GM23338 (cell line): Measurements from ENCODE around the gene HMGN3. TPM values are rescaled to one million over a fixed set of nuclear protein-coding genes. Genes with fewer than 3 reads are reported as not detected.

Experiments
- ATAC-seq: fragments of 200-7000 bp; cut with Tn5 transposase; 3 replicates; pipeline ENCODE4 v1.9.1; 2020
- DNase-seq: peaks from one replicate; pipeline ENCODE4 v3.0.0-alpha.2; 2015; ENCODE audit warnings: low spot score
- H2AFZ ChIP-seq: fragments of 200-600 bp; sonication (generic); 2 replicates; pipeline ENCODE4 v1.8.0; 2016; ENCODE audit warnings: antibody characterized with exemption, mild to moderate bottlenecking, moderate library complexity
- H3F3A ChIP-seq: fragments of 200-600 bp; sonication (generic); replicated peaks from 2 replicates; pipeline ENCODE4 v1.8.0; 2017; ENCODE audit warnings: antibody characterized with exemption, mixed run types, low read depth
- H3K27ac ChIP-seq: fragments of 200-600 bp; sonication (generic); 2 replicates; pipeline ENCODE4 v1.6.1; 2016; ENCODE audit warnings: low read depth
- H3K27me3 ChIP-seq: fragments of 200-600 bp; sonication (generic); 2 replicates; pipeline ENCODE4 v1.8.0; 2016; ENCODE audit warnings: mild to moderate bottlenecking, mixed run types, moderate library complexity; ENCODE audit not compliant: insufficient read depth
- H3K36me3 ChIP-seq: fragments of 200-600 bp; sonication (generic); 2 replicates; pipeline ENCODE4 v1.8.0; 2016; ENCODE audit warnings: mild to moderate bottlenecking; ENCODE audit not compliant: insufficient read depth
- H3K4me1 ChIP-seq: fragments of 200-600 bp; sonication (generic); 2 replicates; pipeline ENCODE4 v1.8.0; 2016; ENCODE audit warnings: mild to moderate bottlenecking, moderate library complexity; ENCODE audit not compliant: insufficient read depth
- H3K4me2 ChIP-seq: fragments of 200-600 bp; sonication (generic); 2 replicates; pipeline ENCODE4 v1.7.1; 2017; ENCODE audit warnings: mixed run types
- H3K4me3 ChIP-seq: fragments of 200-600 bp; sonication (generic); 2 replicates; pipeline ENCODE4 v1.6.1; 2016; ENCODE audit warnings: mixed run types
- H3K79me2 ChIP-seq: fragments of 200-600 bp; sonication (generic); replicated peaks from 2 replicates; pipeline ENCODE4 v1.8.0; 2017; ENCODE audit warnings: mild to moderate bottlenecking; ENCODE audit not compliant: insufficient read depth
- H3K9me2 ChIP-seq: fragments of 200-600 bp; sonication (generic); 2 replicates; pipeline ENCODE4 v1.8.0; 2017; ENCODE audit not compliant: insufficient read depth
- H4K20me1 ChIP-seq: fragments of 200-600 bp; sonication (generic); replicated peaks from 2 replicates; pipeline ENCODE4 v1.8.0; 2017; ENCODE audit warnings: mild to moderate bottlenecking; ENCODE audit not compliant: insufficient read depth
- H3K27ac Mint-ChIP-seq: 2 replicates; pipeline ENCODE4 v1.8.0; 2020; ENCODE audit warnings: inconsistent platforms, mild to moderate bottlenecking, moderate library complexity, mixed read lengths
- H3K27me3 Mint-ChIP-seq: 3 replicates; pipeline ENCODE4 v1.8.0; 2022; ENCODE audit warnings: low read depth, mild to moderate bottlenecking, moderate library complexity, mixed read lengths, inconsistent platforms; ENCODE audit not compliant: insufficient read depth, poor library complexity
- H3K36me3 Mint-ChIP-seq: 3 replicates; pipeline ENCODE4 v1.8.0; 2021; ENCODE audit warnings: low read depth, mild to moderate bottlenecking, inconsistent platforms, moderate library complexity, mixed read lengths
- H3K4me1 Mint-ChIP-seq: 3 replicates; pipeline ENCODE4 v1.8.0; 2020; ENCODE audit warnings: mild to moderate bottlenecking, inconsistent platforms, mixed read lengths
- H3K4me3 Mint-ChIP-seq: 3 replicates; pipeline ENCODE4 v1.8.0; 2021; ENCODE audit warnings: moderate library complexity, mild to moderate bottlenecking, inconsistent platforms, mixed read lengths
- H3K9me3 Mint-ChIP-seq: 3 replicates; pipeline ENCODE4 v1.8.0; 2020; ENCODE audit warnings: moderate library complexity, mild to moderate bottlenecking, inconsistent platforms, mixed read lengths
- CREB1 ChIP-seq: fragments of 250-450 bp; sonication (Bioruptor Pico); IDR thresholded peaks from 2 replicates; pipeline ENCODE4 v1.5.0; 2020; ENCODE audit warnings: low read depth, mild to moderate bottlenecking, moderate library complexity
- EZH2 ChIP-seq: fragments of 200-600 bp; sonication (generic); IDR thresholded peaks from one replicate; pipeline ENCODE4 v1.8.0; 2017; ENCODE audit warnings: antibody characterized with exemption, mild to moderate bottlenecking, low read depth; ENCODE audit not compliant: unreplicated experiment
- EZH2phosphoT487 ChIP-seq: fragments of 200-600 bp; sonication (generic); IDR thresholded peaks from one replicate; pipeline ENCODE4 v1.8.1; 2018; ENCODE audit warnings: antibody characterized with exemption; ENCODE audit not compliant: unreplicated experiment
- NANOG ChIP-seq: IDR thresholded peaks from 2 replicates; pipeline ENCODE4 v1.6.1; 2016; ENCODE audit warnings: antibody characterized with exemption, borderline replicate concordance
- POLR2AphosphoS5 ChIP-seq: IDR thresholded peaks from 2 replicates; pipeline ENCODE4 v1.6.1; 2016; ENCODE audit warnings: antibody characterized with exemption, low read depth
- STAT1 ChIP-seq: IDR thresholded peaks from one replicate; pipeline ENCODE4 v1.6.1; 2016; ENCODE audit warnings: antibody characterized with exemption; ENCODE audit not compliant: unreplicated experiment
- ZNF114 ChIP-seq: fragments of 250-450 bp; sonication (Bioruptor Pico); IDR thresholded peaks from 2 replicates; pipeline ENCODE4 v1.5.0; 2020; ENCODE audit warnings: mild to moderate bottlenecking, moderate library complexity
- ZNF331 ChIP-seq: fragments of 250-450 bp; sonication (Bioruptor Pico); IDR thresholded peaks from 2 replicates; pipeline ENCODE4 v1.5.0; 2020; ENCODE audit warnings: low read depth, mild to moderate bottlenecking, moderate library complexity
- polyA plus RNA-seq: library from polyadenylated mRNA; unstranded; fragments of >200 nt; fragmentation: Nextera tagmentation; extraction: Ambion mirVana; gene quantifications from 2 replicates; pipeline ENCODE4 v1.2.1, GENCODE V29; 2016
- total RNA-seq: library from RNA; depleted of rRNA; stranded (reverse); fragments of >200 nt; shearing (Covaris generic); gene quantifications from 2 replicates; pipeline ENCODE4 v1.2.3, GENCODE V29; 2014
- TF ChIP-seq, protein P1 (sequence below): IDR thresholded peaks from one replicate; pipeline ENCODE4 v1.6.1; 2018; ENCODE audit warnings: antibody characterized with exemption; ENCODE audit not compliant: unreplicated experiment
- TF ChIP-seq, protein P2 (sequence below): IDR thresholded peaks from 2 replicates; pipeline ENCODE4 v1.6.1; 2016; ENCODE audit warnings: antibody characterized with exemption

The HMGN3 gene
- total and polyA plus RNA-seq, 2 experiments from 2014 or later = 166 to 956 TPM

DNA sequence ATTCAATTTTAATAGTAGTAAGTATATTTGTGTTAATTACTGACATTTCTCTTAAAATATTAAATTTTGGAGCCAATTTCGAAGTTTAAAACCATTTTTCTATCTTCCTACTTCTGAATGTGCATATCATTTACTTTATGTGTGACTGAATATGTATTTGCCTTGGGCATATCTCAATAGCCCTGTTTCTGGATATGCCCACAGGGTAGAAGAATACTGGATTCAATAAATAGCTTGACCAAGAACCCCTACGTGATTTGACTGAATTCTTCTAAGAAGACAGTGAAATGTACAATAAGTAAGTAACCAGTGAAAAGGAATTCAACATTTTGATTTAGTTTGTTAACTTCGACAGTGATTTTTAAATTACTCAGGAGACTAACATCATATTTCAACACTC is 7.8 kb downstream of the HMGN3 start (continued):
- TF ChIP-seq EZH2phosphoT487 (no peak), ZNF114 (CRISPR knock-in tag) (no peak)
- TF ChIP-seq, protein P1, sequence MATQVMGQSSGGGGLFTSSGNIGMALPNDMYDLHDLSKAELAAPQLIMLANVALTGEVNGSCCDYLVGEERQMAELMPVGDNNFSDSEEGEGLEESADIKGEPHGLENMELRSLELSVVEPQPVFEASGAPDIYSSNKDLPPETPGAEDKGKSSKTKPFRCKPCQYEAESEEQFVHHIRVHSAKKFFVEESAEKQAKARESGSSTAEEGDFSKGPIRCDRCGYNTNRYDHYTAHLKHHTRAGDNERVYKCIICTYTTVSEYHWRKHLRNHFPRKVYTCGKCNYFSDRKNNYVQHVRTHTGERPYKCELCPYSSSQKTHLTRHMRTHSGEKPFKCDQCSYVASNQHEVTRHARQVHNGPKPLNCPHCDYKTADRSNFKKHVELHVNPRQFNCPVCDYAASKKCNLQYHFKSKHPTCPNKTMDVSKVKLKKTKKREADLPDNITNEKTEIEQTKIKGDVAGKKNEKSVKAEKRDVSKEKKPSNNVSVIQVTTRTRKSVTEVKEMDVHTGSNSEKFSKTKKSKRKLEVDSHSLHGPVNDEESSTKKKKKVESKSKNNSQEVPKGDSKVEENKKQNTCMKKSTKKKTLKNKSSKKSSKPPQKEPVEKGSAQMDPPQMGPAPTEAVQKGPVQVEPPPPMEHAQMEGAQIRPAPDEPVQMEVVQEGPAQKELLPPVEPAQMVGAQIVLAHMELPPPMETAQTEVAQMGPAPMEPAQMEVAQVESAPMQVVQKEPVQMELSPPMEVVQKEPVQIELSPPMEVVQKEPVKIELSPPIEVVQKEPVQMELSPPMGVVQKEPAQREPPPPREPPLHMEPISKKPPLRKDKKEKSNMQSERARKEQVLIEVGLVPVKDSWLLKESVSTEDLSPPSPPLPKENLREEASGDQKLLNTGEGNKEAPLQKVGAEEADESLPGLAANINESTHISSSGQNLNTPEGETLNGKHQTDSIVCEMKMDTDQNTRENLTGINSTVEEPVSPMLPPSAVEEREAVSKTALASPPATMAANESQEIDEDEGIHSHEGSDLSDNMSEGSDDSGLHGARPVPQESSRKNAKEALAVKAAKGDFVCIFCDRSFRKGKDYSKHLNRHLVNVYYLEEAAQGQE = no peak

DNA sequence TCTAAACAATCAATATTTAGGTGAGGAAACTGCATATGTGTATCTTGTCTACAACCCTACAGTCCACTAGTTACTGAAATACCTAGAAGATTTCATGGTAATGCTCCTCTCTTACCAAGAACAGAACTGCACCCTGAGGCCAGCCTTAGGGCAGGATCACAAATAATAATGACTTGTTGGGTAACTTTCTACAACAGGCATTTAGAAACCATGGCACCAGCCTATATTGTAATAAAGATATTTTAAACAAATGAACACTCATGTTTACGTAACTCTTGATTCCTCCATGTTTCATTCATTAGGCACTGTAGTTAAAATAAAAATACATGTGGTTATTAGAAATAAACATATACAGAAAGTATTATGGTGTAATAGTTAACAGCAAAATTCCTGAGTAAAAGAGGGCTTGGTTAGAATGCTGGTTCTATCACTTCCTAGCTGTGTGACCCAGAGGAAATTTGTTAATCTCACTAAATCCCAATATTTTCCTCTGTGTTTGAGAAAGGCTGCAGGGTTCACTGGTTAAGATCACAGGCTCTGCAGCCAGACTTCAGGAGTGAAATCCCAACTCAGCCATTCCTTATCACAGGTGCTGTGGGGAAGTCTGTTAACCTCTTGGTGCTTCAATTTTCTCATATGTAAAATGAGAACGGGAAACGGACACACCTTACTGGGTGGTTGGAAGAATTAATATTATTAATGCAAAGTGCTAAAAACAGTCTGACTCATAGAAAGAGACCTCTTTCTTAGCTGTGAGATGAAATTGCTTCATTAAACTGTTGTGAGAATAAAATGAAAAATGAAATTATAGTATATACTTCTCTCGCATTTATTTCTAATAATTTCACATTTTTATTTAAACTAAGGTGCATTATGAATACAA is 8.5 kb downstream of the HMGN3 start:
- H3K4me1 Mint-ChIP-seq = peaks cover 13% of the 10 kb centered on the region; the same call in 2 of the 3 replicates
- H3K27me3 Mint-ChIP-seq = no peaks in the 10 kb centered on the region
- TF ChIP-seq ZNF114 (CRISPR knock-in tag) (no peak), NANOG (no peak), STAT1 (no peak), POLR2AphosphoS5 (no peak), ZNF331 (CRISPR knock-in tag) (no peak), EZH2 (no peak), CREB1 (CRISPR knock-in tag) (no peak)
- TF ChIP-seq, protein P2, sequence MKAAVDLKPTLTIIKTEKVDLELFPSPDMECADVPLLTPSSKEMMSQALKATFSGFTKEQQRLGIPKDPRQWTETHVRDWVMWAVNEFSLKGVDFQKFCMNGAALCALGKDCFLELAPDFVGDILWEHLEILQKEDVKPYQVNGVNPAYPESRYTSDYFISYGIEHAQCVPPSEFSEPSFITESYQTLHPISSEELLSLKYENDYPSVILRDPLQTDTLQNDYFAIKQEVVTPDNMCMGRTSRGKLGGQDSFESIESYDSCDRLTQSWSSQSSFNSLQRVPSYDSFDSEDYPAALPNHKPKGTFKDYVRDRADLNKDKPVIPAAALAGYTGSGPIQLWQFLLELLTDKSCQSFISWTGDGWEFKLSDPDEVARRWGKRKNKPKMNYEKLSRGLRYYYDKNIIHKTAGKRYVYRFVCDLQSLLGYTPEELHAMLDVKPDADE = no peak
- H3K9me2 ChIP-seq = no peaks in the 10 kb centered on the region
- DNase-seq (no peak), ATAC-seq (no peak)
- peaks cover 10% of the 10 kb centered on the region; the same call in 2 of the 3 replicates for H3K36me3 Mint-ChIP-seq
- H3K27me3 ChIP-seq = no peaks in the 10 kb centered on the region
- no peaks in the 10 kb centered on the region for H3K4me1 ChIP-seq
- H3K36me3 ChIP-seq = no peaks in the 10 kb centered on the region
- no peak overlapping the region for H3K4me3 Mint-ChIP-seq
- H3K9me3 Mint-ChIP-seq = no peaks in the 10 kb centered on the region
- no peak overlapping the region for H2AFZ ChIP-seq
- no peak overlapping the region for H3K4me2 ChIP-seq
- H3K27ac ChIP-seq = no peak overlapping the region
- no peak overlapping the region for H3K4me3 ChIP-seq
- H3F3A ChIP-seq = no peaks in the 10 kb centered on the region
- H3K79me2 ChIP-seq = peaks cover 100% of the 10 kb centered on the region
- H4K20me1 ChIP-seq = peaks cover 30% of the 10 kb centered on the region
- H3K27ac Mint-ChIP-seq = no peak overlapping the region
